OCI-LY3 (cell line): ENCODE measurements around the gene CALCR.

ENCODE experiments used
- EZH2phosphoT487 ChIP-seq: fragments of 200-600 bp; shearing (Covaris generic); IDR thresholded peaks from 2 replicates; pipeline ENCODE4 v1.6.1; 2018; ENCODE audit warnings: antibody characterized with exemption, mixed run types, low read depth
- TF ChIP-seq, protein P1 (sequence below): fragments of 200-600, 300-600 bp; sonication (generic); IDR thresholded peaks from 2 replicates; pipeline ENCODE4 v1.5.1; 2014; ENCODE audit warnings: antibody characterized with exemption, low read length, low read depth

- TF ChIP-seq, protein P1, sequence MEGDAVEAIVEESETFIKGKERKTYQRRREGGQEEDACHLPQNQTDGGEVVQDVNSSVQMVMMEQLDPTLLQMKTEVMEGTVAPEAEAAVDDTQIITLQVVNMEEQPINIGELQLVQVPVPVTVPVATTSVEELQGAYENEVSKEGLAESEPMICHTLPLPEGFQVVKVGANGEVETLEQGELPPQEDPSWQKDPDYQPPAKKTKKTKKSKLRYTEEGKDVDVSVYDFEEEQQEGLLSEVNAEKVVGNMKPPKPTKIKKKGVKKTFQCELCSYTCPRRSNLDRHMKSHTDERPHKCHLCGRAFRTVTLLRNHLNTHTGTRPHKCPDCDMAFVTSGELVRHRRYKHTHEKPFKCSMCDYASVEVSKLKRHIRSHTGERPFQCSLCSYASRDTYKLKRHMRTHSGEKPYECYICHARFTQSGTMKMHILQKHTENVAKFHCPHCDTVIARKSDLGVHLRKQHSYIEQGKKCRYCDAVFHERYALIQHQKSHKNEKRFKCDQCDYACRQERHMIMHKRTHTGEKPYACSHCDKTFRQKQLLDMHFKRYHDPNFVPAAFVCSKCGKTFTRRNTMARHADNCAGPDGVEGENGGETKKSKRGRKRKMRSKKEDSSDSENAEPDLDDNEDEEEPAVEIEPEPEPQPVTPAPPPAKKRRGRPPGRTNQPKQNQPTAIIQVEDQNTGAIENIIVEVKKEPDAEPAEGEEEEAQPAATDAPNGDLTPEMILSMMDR, result no peak
- no peak for TF ChIP-seq EZH2phosphoT487
These were observed 7.6 kb downstream of the CALCR start for GRCh38 chr7:93566876-93567275.
